NT2/D1 (cell line): Measurements from ENCODE around the gene TNFRSF8.

Source experiments
- SUZ12 ChIP-seq: IDR thresholded peaks from 2 replicates; pipeline ENCODE4 v1.6.1; 2011; ENCODE audit not compliant: insufficient read length, insufficient read depth; ENCODE audit errors: extremely low read depth
- YY1 ChIP-seq: IDR thresholded peaks from 2 replicates; pipeline ENCODE4 v1.6.1; 2011; ENCODE audit not compliant: insufficient read length, insufficient read depth
- ZNF274 ChIP-seq: IDR thresholded peaks from 2 replicates; pipeline ENCODE4 v1.6.1; 2011; ENCODE audit warnings: mild to moderate bottlenecking, low read depth, low read length

DNA sequence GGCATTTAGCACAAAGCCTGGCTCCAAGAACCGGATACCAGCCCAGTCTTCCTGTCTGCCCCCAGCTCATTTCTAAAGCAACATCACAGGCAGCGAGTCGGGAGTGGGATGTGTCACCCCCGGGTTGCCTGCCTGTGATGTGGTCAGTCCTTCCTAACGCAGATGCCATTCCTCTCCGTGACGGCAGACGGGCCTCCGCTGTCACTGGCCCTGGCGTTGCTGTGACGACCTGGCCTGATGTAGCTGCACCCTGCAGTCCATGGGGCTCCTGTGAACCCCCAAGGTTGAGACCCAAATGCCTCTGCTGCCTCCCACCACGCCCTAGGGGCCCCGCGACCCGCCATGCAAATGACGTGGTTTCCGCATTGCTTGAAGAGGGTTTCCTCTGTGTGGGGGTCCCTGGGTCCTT is 116.0 kb downstream of the TNFRSF8 start:
- no peak for TF ChIP-seq SUZ12
- TF ChIP-seq ZNF274: no peak
- no peak for TF ChIP-seq YY1
